ENCODE results near the gene PDE4B.

DNA sequence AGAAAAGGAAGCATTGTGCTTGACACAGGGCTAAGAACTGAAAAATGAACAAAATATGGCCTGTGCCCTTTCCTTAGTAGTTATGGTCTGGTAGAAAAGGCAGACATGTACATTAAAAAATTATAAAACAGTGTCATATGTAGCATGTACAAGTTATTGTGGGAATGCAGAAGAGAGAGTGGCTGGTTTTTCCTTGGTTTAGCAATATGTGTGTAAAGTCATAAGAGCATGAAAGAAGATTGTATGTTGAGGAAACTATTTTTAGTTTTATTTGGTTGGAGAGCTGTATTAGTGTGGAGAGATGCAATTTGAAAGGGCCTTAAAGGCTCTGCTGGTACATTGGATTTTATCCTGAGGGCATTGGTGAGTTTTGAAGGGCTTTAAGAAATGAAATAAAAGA, 145.8 kb downstream of the PDE4B start:
- TF ChIP-seq, protein P1, sequence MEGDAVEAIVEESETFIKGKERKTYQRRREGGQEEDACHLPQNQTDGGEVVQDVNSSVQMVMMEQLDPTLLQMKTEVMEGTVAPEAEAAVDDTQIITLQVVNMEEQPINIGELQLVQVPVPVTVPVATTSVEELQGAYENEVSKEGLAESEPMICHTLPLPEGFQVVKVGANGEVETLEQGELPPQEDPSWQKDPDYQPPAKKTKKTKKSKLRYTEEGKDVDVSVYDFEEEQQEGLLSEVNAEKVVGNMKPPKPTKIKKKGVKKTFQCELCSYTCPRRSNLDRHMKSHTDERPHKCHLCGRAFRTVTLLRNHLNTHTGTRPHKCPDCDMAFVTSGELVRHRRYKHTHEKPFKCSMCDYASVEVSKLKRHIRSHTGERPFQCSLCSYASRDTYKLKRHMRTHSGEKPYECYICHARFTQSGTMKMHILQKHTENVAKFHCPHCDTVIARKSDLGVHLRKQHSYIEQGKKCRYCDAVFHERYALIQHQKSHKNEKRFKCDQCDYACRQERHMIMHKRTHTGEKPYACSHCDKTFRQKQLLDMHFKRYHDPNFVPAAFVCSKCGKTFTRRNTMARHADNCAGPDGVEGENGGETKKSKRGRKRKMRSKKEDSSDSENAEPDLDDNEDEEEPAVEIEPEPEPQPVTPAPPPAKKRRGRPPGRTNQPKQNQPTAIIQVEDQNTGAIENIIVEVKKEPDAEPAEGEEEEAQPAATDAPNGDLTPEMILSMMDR (IDR thresholded peaks at IDR 0.05): no peak
- no peak for TF ChIP-seq EP300 (IDR thresholded peaks at IDR 0.05)
